ENCODE results near the gene SSTR5.

DNA sequence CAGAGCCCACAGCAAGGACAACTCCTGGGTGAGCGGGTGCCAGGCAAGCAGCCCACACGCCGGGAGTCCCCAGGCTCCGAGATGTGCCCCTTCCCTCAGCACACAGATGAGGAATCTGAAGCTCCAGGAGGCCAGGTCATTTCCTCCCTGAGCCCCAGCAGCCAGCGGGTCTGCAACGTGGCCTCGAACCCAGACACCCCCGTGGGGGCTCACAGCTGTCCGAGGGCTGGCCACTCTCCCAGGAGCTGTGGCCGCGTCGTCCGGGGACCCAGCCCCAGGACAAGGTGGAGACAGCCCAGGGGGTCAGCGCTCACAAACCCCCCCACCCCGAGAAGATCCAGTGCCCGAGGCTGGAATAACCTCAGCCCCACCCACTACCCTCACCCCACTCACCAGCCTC lies 40.9 kb downstream of the SSTR5 start:
- TF ChIP-seq, protein P1, sequence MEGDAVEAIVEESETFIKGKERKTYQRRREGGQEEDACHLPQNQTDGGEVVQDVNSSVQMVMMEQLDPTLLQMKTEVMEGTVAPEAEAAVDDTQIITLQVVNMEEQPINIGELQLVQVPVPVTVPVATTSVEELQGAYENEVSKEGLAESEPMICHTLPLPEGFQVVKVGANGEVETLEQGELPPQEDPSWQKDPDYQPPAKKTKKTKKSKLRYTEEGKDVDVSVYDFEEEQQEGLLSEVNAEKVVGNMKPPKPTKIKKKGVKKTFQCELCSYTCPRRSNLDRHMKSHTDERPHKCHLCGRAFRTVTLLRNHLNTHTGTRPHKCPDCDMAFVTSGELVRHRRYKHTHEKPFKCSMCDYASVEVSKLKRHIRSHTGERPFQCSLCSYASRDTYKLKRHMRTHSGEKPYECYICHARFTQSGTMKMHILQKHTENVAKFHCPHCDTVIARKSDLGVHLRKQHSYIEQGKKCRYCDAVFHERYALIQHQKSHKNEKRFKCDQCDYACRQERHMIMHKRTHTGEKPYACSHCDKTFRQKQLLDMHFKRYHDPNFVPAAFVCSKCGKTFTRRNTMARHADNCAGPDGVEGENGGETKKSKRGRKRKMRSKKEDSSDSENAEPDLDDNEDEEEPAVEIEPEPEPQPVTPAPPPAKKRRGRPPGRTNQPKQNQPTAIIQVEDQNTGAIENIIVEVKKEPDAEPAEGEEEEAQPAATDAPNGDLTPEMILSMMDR (conservative IDR thresholded peaks at IDR 0.05; ENCODE audit: low read depth, low read length): no peak
- TF ChIP-seq CEBPB (IDR thresholded peaks at IDR 0.05; ENCODE audit: low read depth, low read length) (no peak), RFX5 (IDR thresholded peaks at IDR 0.05; ENCODE audit: low read depth, low read length) (no peak), CHD1 (IDR thresholded peaks at IDR 0.05; ENCODE audit: low read depth, low read length) (no peak), POLR2A (IDR thresholded peaks at IDR 0.05; ENCODE audit: low read depth, low read length) (no peak)
- TF ChIP-seq, protein P2, sequence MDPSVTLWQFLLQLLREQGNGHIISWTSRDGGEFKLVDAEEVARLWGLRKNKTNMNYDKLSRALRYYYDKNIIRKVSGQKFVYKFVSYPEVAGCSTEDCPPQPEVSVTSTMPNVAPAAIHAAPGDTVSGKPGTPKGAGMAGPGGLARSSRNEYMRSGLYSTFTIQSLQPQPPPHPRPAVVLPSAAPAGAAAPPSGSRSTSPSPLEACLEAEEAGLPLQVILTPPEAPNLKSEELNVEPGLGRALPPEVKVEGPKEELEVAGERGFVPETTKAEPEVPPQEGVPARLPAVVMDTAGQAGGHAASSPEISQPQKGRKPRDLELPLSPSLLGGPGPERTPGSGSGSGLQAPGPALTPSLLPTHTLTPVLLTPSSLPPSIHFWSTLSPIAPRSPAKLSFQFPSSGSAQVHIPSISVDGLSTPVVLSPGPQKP (IDR thresholded peaks at IDR 0.05; ENCODE audit: borderline replicate concordance, low read depth, low read length): no peak

All from IMR-90 (cell line).